HAP-1 (cell line): ENCODE data around the gene OR2K2.
"Not testable (repeated sequence)": the region's sequence is repeated elsewhere in the genome, so short reads cannot be mapped to it uniquely, and the experiment has no call there.

Source experiments
- DNase-seq, 2 experiments: peaks; one replicate each; pipeline ENCODE4 v3.0.0-alpha.2; 2016 to 2020; ENCODE audit warnings: low spot score in 2 of 2
- H3K27me3 ChIP-seq: fragments of 250-450 bp; sonication (Bioruptor Pico); 2 replicates; pipeline ENCODE4 v1.5.1; 2020; ENCODE audit warnings: low read depth, mild to moderate bottlenecking, moderate library complexity
- H3K36me3 ChIP-seq: fragments of 250-450 bp; sonication (Bioruptor Pico); replicated peaks from 2 replicates; pipeline ENCODE4 v1.5.1; 2020; ENCODE audit warnings: mild to moderate bottlenecking
- H3K4me1 ChIP-seq: fragments of 250-450 bp; sonication (Bioruptor Pico); 2 replicates; pipeline ENCODE4 v1.5.1; 2020; ENCODE audit warnings: mild to moderate bottlenecking
- H3K4me3 ChIP-seq: fragments of 250-450 bp; sonication (Bioruptor Pico); 2 replicates; pipeline ENCODE4 v1.5.1; 2020; ENCODE audit warnings: mild to moderate bottlenecking, moderate library complexity
- H3K9me3 ChIP-seq: fragments of 250-450 bp; sonication (Bioruptor Pico); 2 replicates; pipeline ENCODE4 v1.5.1; 2020; ENCODE audit warnings: mild to moderate bottlenecking, moderate library complexity
- in situ Hi-C: fragments of 300-500 bp; cut with MboI; formaldehyde crosslinking; loops from 3 replicates; pipeline ENCODE4 v1.14.3; 2020; ENCODE audit warnings: low sequenced_read_pairs, inconsistent platforms, mixed read lengths

The OR2K2 gene

GRCh38 chr9:111280795-111281194, 49.2 kb downstream of the OR2K2 start:
- H3K4me3 ChIP-seq, result not testable (repeated sequence)
- in situ Hi-C loops, result loop anchor here (25.0 kb wide), 3 partner anchors 243 to 1093 kb away; partner anchors contain the start of gene LPAR1

More at GRCh38 chr9:111280795-111281194, 49.2 kb downstream of the OR2K2 start:
- H3K9me3 ChIP-seq, H3K4me1 ChIP-seq, H3K36me3 ChIP-seq, DNase-seq, H3K27me3 ChIP-seq: not testable (repeated sequence)
